GM12878 (cell line): ENCODE results near the gene EFHC1. TPM values are rescaled to one million over a fixed set of nuclear protein-coding genes. Genes with fewer than 3 reads are reported as not detected.

Experiments
- ATAC-seq: fragments of 200-7000 bp; cut with Tn5 transposase; 3 replicates; pipeline ENCODE4 v1.9.1; 2020; ENCODE audit warnings: mild to moderate bottlenecking, moderate library complexity
- BruUV-seq: library from RNA; stranded (reverse); fragments of 400-500 nt; replicated peaks from 2 replicates; lab custom pipeline; 2021; lab: Mats Ljungman, UMichigan
- CTCF ChIA-PET: fragments of 300-600 bp; sonication (Branson Sonifier 250); formaldehyde crosslinking; extraction: SDS; loops from one replicate; lab custom pipeline; 2021; ENCODE audit warnings: inconsistent platforms; lab: Yijun Ruan, JAX
- POLR2A ChIA-PET: fragments of 350-600 bp; formaldehyde crosslinking; extraction: SDS; loops from one replicate; lab custom pipeline; 2021; ENCODE audit warnings: inconsistent platforms; lab: Charles Lee
- RAD21 ChIA-PET: fragments of 300-600 bp; sonication (Branson Sonifier 250); formaldehyde crosslinking; loops from one replicate; lab custom pipeline; 2023; ENCODE audit warnings: antibody characterized with exemption; ENCODE audit not compliant: unreplicated experiment; lab: Charles Lee
- SMC1A ChIA-PET: fragments of 300-600 bp; sonication (Branson Sonifier 250); formaldehyde crosslinking; loops from one replicate; lab custom pipeline; 2023; ENCODE audit not compliant: unreplicated experiment, uncharacterized antibody; lab: Charles Lee
- DNase-seq: peaks from one replicate; pipeline ENCODE4 v3.0.0-alpha.2; 2011; ENCODE audit warnings: low read depth, low spot score
- FAIRE-seq: peaks from 3 replicates; lab custom pipeline; 2011; peaks lifted over from hg19 to GRCh38; lab: Jason Lieb, UNC
- H2AFZ ChIP-seq: 2 replicates; pipeline ENCODE4 v1.6.0; 2011; ENCODE audit warnings: low read depth, low read length, control low read depth; ENCODE audit not compliant: control insufficient read depth
- H3K27ac ChIP-seq: 2 replicates; pipeline ENCODE4 v1.5.1; 2011; ENCODE audit warnings: control low read depth; ENCODE audit not compliant: control insufficient read depth, insufficient read depth
- H3K27me3 ChIP-seq, 2 experiments: replicated peaks in 1 of 2; 2 replicates each; pipeline versions ENCODE4 v1.6.0 to v1.6.1; 2011; ENCODE audit warnings: low read length in 1 of 2; ENCODE audit not compliant: control insufficient read depth in 2 of 2, insufficient read depth in 2 of 2
- H3K36me3 ChIP-seq, 2 experiments: 2 replicates each; pipeline ENCODE4 v1.5.1; 2011; ENCODE audit warnings: low read length in 1 of 2; ENCODE audit not compliant: control insufficient read depth in 2 of 2, insufficient read depth in 2 of 2
- H3K4me1 ChIP-seq: 2 replicates; pipeline ENCODE4 v1.6.1; 2011; ENCODE audit warnings: mild to moderate bottlenecking, low read length, moderate library complexity, mixed read lengths; ENCODE audit not compliant: control insufficient read depth, insufficient read depth
- H3K4me2 ChIP-seq: 2 replicates; pipeline ENCODE4 v1.6.0; 2011; ENCODE audit warnings: control low read depth; ENCODE audit not compliant: control insufficient read depth, insufficient read depth
- H3K4me3 ChIP-seq: fragments of 200-600 bp; sonication (generic); 2 replicates; pipeline ENCODE4 v1.5.1; 2016
- H3K79me2 ChIP-seq: 2 replicates; pipeline ENCODE4 v1.6.0; 2011; ENCODE audit warnings: low read length; ENCODE audit not compliant: control insufficient read depth, insufficient read depth
- H3K9ac ChIP-seq: 2 replicates; pipeline ENCODE4 v1.8.0; 2011; ENCODE audit warnings: low read length, control low read depth, mixed read lengths; ENCODE audit not compliant: control insufficient read depth, insufficient read depth
- H3K9me3 ChIP-seq: replicated peaks from 3 replicates; pipeline ENCODE4 v1.5.1; 2011; ENCODE audit warnings: mild to moderate bottlenecking, low read length; ENCODE audit not compliant: control insufficient read depth, insufficient read depth
- H4K20me1 ChIP-seq: 2 replicates; pipeline ENCODE4 v1.6.0; 2011; ENCODE audit not compliant: control insufficient read depth, insufficient read depth
- BCL11A ChIP-seq: IDR thresholded peaks from 2 replicates; pipeline ENCODE4 v1.6.1; 2011; ENCODE audit warnings: low read depth, low read length
- CREM ChIP-seq: IDR thresholded peaks from 2 replicates; pipeline ENCODE4 v1.6.1; 2014; ENCODE audit warnings: antibody characterized with exemption, low read depth
- EED ChIP-seq: sonication (generic); IDR thresholded peaks from 2 replicates; pipeline ENCODE4 v1.6.1; 2016; ENCODE audit warnings: antibody characterized with exemption, low read depth
- FOXK2 ChIP-seq: fragments of 450-650 bp; IDR thresholded peaks from 2 replicates; pipeline ENCODE4 v1.6.1; 2017; ENCODE audit warnings: mild to moderate bottlenecking, moderate library complexity
- IKZF1 ChIP-seq: fragments of 450-650 bp; conservative IDR thresholded peaks from 2 replicates; pipeline ENCODE4 v1.6.1; 2017; ENCODE audit warnings: antibody characterized with exemption, mild to moderate bottlenecking
- IRF4 ChIP-seq: IDR thresholded peaks from 2 replicates; pipeline ENCODE4 v1.6.1; 2011; ENCODE audit warnings: low read depth, low read length
- JUNB ChIP-seq: IDR thresholded peaks from 2 replicates; pipeline ENCODE4 v1.6.1; 2016; ENCODE audit warnings: antibody characterized with exemption, mild to moderate bottlenecking
- JUND ChIP-seq: IDR thresholded peaks from 2 replicates; pipeline ENCODE4 v1.6.1; 2012; ENCODE audit warnings: low read depth, mild to moderate bottlenecking, low read length, improper control_type of control experiment, moderate library complexity
- MEF2A ChIP-seq: IDR thresholded peaks from 2 replicates; pipeline ENCODE4 v1.6.1; 2011; ENCODE audit warnings: low read depth, mild to moderate bottlenecking, low read length, moderate library complexity; ENCODE audit not compliant: insufficient read depth
- POU2F2 ChIP-seq: IDR thresholded peaks from 3 replicates; pipeline ENCODE4 v1.6.1; 2011; ENCODE audit warnings: low read depth, mild to moderate bottlenecking, low read length, borderline replicate concordance
- RUNX3 ChIP-seq: IDR thresholded peaks from 2 replicates; pipeline ENCODE4 v1.6.1; 2012; ENCODE audit warnings: low read length, inconsistent platforms
- SMAD5 ChIP-seq: IDR thresholded peaks from 2 replicates; pipeline ENCODE4 v1.6.1; 2016; ENCODE audit warnings: antibody characterized with exemption, low read depth
- SRF ChIP-seq, 2 experiments: IDR thresholded peaks; 2 replicates each; pipeline ENCODE4 v1.6.1; 2011; ENCODE audit warnings: low read depth in 2 of 2, low read length in 2 of 2, mild to moderate bottlenecking in 1 of 2, moderate library complexity in 1 of 2
- TCF12 ChIP-seq: IDR thresholded peaks from 2 replicates; pipeline ENCODE4 v1.6.1; 2011; ENCODE audit warnings: low read depth, mild to moderate bottlenecking, low read length
- TCF3 ChIP-seq: IDR thresholded peaks from 2 replicates; pipeline ENCODE4 v1.6.1; 2012; ENCODE audit warnings: low read depth, mild to moderate bottlenecking, low read length, borderline replicate concordance; ENCODE audit not compliant: insufficient read depth
- YY1 ChIP-seq: IDR thresholded peaks from 2 replicates; pipeline ENCODE4 v1.6.1; 2011; ENCODE audit warnings: low read depth, mild to moderate bottlenecking, low read length
- WGBS: methylation state at CpG from one replicate; pipeline ENCODE4 v1.1.6; 2016; ENCODE audit warnings: low lambda C conversion rate; ENCODE audit not compliant: insufficient replicate concordance, insufficient coverage; ENCODE audit errors: missing lambda C conversion rate; 5-methylcytosine and 5-hydroxymethylcytosine counted together
- in situ Hi-C: fragments of 300-500 bp; cut with MboI; formaldehyde crosslinking; loops from 9 replicates; pipeline ENCODE4 v1.14.3; 2018; ENCODE audit warnings: mixed read lengths
- intact Hi-C: fragments of 100-400 bp; cut with micrococcal nuclease; formaldehyde crosslinking; loops from one replicate; pipeline ENCODE4 v1.14.2; 2022; ENCODE audit not compliant: unreplicated experiment
- polyA plus RNA-seq, 11 experiments: library from polyadenylated mRNA; depleted of rRNA in 4 of 11; unstranded in 6 of 11; stranded (reverse) in 5 of 11; fragments of >200 nt; fragmentation: Nextera tagmentation in 4 of 11; fragmentation: Illumina TruSeq in 1 of 11; extraction: Ambion mirVana in 4 of 11; extraction: Trizol in 1 of 11; gene quantifications; 1 replicate in 1 of 11; 2 replicates in 10 of 11; pipeline versions ENCODE4 v1.2.1 to v1.2.3, GENCODE V29; 2011 to 2016; ENCODE audit warnings: inconsistent platforms in 2 of 11, missing spikeins in 2 of 11, low read depth in 1 of 11
- total RNA-seq, 4 experiments: library from RNA; depleted of rRNA in 3 of 4; stranded (reverse); fragments of >200 nt in 3 of 4; fragmentation: Illumina TruSeq in 1 of 4; extraction: Trizol in 1 of 4; gene quantifications; 2 replicates each; pipeline versions ENCODE4 v1.2.1 to v1.2.3, GENCODE V29; 2013 to 2021
- TF ChIP-seq, protein P1 (sequence below): IDR thresholded peaks from 2 replicates; pipeline ENCODE4 v1.6.1; 2011; ENCODE audit warnings: borderline replicate concordance, low read depth, mild to moderate bottlenecking, moderate library complexity, low read length; ENCODE audit not compliant: insufficient read depth, poor library complexity, severe bottlenecking
- TF ChIP-seq, protein P2 (sequence below): IDR thresholded peaks from 2 replicates; pipeline ENCODE4 v1.6.1; 2011; ENCODE audit warnings: borderline replicate concordance, low read depth, mild to moderate bottlenecking, moderate library complexity, mixed read lengths, low read length; ENCODE audit not compliant: insufficient read depth; ENCODE audit errors: extremely low read length

The EFHC1 gene
- total and polyA plus RNA-seq, 10 of the 15 experiments (the other 5 are each of a cell fraction or from before 2014, with no cell fraction given): 5.5 to 14.5 (median 8.8) TPM

DNA sequence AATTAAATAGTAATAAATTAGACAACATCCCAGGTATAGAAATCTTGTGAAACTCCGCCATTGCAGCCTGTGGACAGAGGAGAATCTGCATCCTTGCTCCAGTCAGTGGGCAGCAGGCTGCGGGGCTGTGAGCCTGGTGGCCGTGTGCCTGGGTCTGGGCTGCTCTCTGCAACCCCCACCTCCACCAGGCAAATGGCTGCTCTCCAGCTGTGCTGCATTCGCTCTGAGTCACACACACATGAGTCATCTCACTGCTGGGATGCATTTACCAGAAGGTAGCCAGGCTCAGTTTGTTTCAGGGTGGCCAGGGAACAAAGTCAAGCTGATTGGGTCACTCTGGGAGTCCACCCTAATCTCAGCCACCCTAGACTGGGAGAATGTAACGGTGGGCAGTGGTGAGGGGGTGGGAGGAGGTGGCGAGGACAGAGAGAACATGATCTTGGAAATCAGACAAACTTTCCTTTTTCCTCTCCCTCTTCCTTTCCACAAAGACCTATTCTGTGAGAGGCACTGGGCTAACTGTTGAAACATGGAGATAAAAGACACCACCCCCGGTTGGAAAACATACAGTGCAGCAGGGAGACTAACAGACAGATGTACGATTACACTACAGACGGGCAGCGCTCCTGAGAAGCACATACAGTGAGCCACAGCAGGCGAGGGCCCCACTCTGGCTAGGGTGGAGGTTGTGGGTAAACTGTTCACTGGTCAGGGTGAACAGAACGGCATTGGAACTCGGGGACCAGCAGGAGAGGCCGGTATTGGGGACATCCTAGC lies 97.5 kb downstream of the EFHC1 start:
- CTCF ChIA-PET: no interaction called here
- H3K36me3 ChIP-seq: peaks cover 7 to 10% of the 10 kb centered on the region in 2 experiments; a peak in 2 of 4 replicates
- intact Hi-C loops: no loop called here
- WGBS: 58% methylated on average over 14 of the region's 14 CpGs
- TF ChIP-seq YY1 (peak; percentile 91), RUNX3 (peak; percentile 14; the same call in 1 of the 2 replicates), TCF3 (peak; percentile 86), MEF2A (0 out of 2 replicates have a peak, but pooled peaks have one; percentile 19), SMAD5 (no peak), BCL11A (0 out of 2 replicates have a peak, but pooled peaks have one; percentile 20), SRF (IDR thresholded peaks at IDR 0.05; ENCODE audit: low read depth in 2 of 2, low read length in 2 of 2) (0 out of 4 replicates have a peak, but pooled peaks of 1 of the 2 experiments have one; percentile 46), CREM (0 out of 2 replicates have a peak, but pooled peaks have one; percentile 21), TCF12 (peak; percentile 92), EED (peak; percentile 51; the same call in 1 of the 2 replicates), POU2F2 (0 out of 3 replicates have a peak, but pooled peaks have one; percentile 27), JUND (no peak), IKZF1 (no peak), IRF4 (0 out of 2 replicates have a peak, but pooled peaks have one; percentile 52), FOXK2 (no peak), JUNB (peak; percentile 82)
- TF ChIP-seq, protein P1, sequence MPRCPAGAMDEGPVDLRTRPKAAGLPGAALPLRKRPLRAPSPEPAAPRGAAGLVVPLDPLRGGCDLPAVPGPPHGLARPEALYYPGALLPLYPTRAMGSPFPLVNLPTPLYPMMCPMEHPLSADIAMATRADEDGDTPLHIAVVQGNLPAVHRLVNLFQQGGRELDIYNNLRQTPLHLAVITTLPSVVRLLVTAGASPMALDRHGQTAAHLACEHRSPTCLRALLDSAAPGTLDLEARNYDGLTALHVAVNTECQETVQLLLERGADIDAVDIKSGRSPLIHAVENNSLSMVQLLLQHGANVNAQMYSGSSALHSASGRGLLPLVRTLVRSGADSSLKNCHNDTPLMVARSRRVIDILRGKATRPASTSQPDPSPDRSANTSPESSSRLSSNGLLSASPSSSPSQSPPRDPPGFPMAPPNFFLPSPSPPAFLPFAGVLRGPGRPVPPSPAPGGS: peak; percentile 15
- TF ChIP-seq, protein P2, sequence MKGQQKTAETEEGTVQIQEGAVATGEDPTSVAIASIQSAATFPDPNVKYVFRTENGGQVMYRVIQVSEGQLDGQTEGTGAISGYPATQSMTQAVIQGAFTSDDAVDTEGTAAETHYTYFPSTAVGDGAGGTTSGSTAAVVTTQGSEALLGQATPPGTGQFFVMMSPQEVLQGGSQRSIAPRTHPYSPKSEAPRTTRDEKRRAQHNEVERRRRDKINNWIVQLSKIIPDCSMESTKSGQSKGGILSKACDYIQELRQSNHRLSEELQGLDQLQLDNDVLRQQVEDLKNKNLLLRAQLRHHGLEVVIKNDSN: no peak
- H3K9me3 ChIP-seq: no peaks in the 10 kb centered on the region
- BruUV-seq: no TSS peak
- no peak overlapping the region for H3K9ac ChIP-seq
- H3K79me2 ChIP-seq: no peaks in the 10 kb centered on the region
- ATAC-seq (peak; percentile 90), FAIRE-seq (peak; percentile 84), DNase-seq (no peak)
- no peaks in the 10 kb centered on the region for H4K20me1 ChIP-seq
- no peak overlapping the region for H2AFZ ChIP-seq
- SMC1A ChIA-PET: no interaction called here
- H3K4me1 ChIP-seq: peaks cover 7% of the 10 kb centered on the region
- in situ Hi-C loops: no loop called here
- RAD21 ChIA-PET: no interaction called here
- no peaks in the 10 kb centered on the region for H3K27me3 ChIP-seq
- H3K4me3 ChIP-seq: no peak overlapping the region
- H3K4me2 ChIP-seq: peak overlapping the region; percentile 41; the same call in 1 of the 2 replicates
- POLR2A ChIA-PET: no interaction called here
- H3K27ac ChIP-seq: peak overlapping the region; percentile 6; the same call in 1 of the 2 replicates
